ENCODE measurements around the gene STAU1. TPM values are rescaled to one million over a fixed set of nuclear protein-coding genes. Genes with fewer than 3 reads are reported as not detected.

Gene STAU1
- total and polyA plus RNA-seq, 2 of the 13 experiments (the other 11 are each of a cell fraction or from before 2014, with no cell fraction given), result 119 to 133 TPM

- TF ChIP-seq USF2 (IDR thresholded peaks at IDR 0.05; ENCODE audit: low read depth, low read length) (no peak), USF2 (CRISPR knock-in tag; IDR thresholded peaks at IDR 0.05; ENCODE audit: borderline replicate concordance) (no peak), NFRKB (IDR thresholded peaks at IDR 0.05) (no peak), BCL6 (CRISPR knock-in tag; IDR thresholded peaks at IDR 0.05) (peak; percentile 96), MAFK (conservative IDR thresholded peaks at IDR 0.05 in 1 of 2, IDR thresholded peaks at IDR 0.05 in 1 of 2; ENCODE audit: low read length in 2 of 2) (peak; percentile 35 to 46; a peak in 1 of 4 replicates), PHF21A (CRISPR knock-in tag; IDR thresholded peaks at IDR 0.05) (no peak), NR2F2 (IDR thresholded peaks at IDR 0.05; ENCODE audit: borderline replicate concordance, low read depth) (no peak), RBM22 (optimal IDR thresholded peaks at IDR 0.05; ENCODE audit: low read length) (peak; percentile 63)
- TF ChIP-seq, protein P1, sequence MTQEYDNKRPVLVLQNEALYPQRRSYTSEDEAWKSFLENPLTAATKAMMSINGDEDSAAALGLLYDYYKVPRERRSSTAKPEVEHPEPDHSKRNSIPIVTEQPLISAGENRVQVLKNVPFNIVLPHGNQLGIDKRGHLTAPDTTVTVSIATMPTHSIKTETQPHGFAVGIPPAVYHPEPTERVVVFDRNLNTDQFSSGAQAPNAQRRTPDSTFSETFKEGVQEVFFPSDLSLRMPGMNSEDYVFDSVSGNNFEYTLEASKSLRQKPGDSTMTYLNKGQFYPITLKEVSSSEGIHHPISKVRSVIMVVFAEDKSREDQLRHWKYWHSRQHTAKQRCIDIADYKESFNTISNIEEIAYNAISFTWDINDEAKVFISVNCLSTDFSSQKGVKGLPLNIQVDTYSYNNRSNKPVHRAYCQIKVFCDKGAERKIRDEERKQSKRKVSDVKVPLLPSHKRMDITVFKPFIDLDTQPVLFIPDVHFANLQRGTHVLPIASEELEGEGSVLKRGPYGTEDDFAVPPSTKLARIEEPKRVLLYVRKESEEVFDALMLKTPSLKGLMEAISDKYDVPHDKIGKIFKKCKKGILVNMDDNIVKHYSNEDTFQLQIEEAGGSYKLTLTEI (CRISPR knock-in tag; conservative IDR thresholded peaks at IDR 0.05), result no peak
Measured at GRCh38 chr20:49156481-49156880, 31.7 kb downstream of the STAU1 start (continued).

DNA sequence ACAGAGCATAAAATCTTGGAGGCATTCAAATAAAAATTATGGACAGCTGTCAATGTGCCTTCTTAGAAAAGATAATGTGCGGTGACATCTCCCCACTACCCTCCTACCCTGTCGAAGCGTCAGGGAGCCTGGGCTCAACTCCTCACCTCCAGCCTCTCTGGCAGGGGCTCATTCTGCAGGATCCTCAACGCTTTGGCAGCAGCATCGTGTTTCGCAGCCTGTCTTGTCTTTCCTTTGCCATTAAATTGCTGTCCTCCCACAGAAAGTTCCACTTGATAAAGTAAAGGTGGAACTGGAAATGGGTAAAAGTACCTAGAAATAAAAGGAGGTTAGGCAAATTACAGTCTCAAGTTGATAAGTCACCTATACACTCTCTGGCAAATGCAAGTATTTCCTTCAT, 36.7 kb downstream of the STAU1 start:
- WGBS (ENCODE audit: low lambda C conversion rate), result 99% methylated on average over 6 of the region's 6 CpGs
- POLR2A ChIA-PET, result interaction anchor here (1.0 kb wide), 1 partner anchor 10 kb away, joined by 6 read pairs; no protein-coding TSS in a partner anchor
- no peak for ATAC-seq

More for the DNA sequence above, 36.7 kb downstream of the STAU1 start:
- DNase-seq (ENCODE audit: low spot score) (no peak), FAIRE-seq (no peak)
- Histone ChIP-seq H3K4me2 (ENCODE audit: low read depth, low read length) (no peak overlapping the region), H3K36me3 (replicated peaks in 1 of 2; ENCODE audit: control insufficient read depth in 1 of 2, insufficient read depth in 2 of 2, low read length in 2 of 2) (peaks cover 43 to 74% of the 10 kb centered on the region in 2 experiments), H3K4me3 (replicated peaks in 1 of 3; ENCODE audit: insufficient read depth in 1 of 3, low read depth in 2 of 3, low read length in 3 of 3) (no peak overlapping the region), H3K27ac (ENCODE audit: extremely low read length, insufficient read depth, low read length) (no peak overlapping the region), H3K4me1 (ENCODE audit: insufficient read depth, low read length) (peaks cover 17% of the 10 kb centered on the region), H3K79me2 (ENCODE audit: insufficient read depth, low read length) (peaks cover 64% of the 10 kb centered on the region), H3K27me3 (ENCODE audit: control insufficient read depth in 1 of 2, insufficient read depth in 2 of 2, low read length in 2 of 2) (no peaks in the 10 kb centered on the region), H2AFZ (ENCODE audit: low read length) (no peak overlapping the region), H3K9ac (ENCODE audit: insufficient read depth, low read depth, low read length) (no peak overlapping the region), H4K20me1 (ENCODE audit: insufficient read depth, low read length) (peaks cover 44% of the 10 kb centered on the region), H3K9me3 (ENCODE audit: low read length) (no peaks in the 10 kb centered on the region)
- CTCF ChIA-PET (ENCODE audit: low intra/inter-chr PET ratio, low total read pairs), result no interaction called here
- in situ Hi-C loops (cut with HindIII; ENCODE audit: extremely low pct_ligation_motif_present, low pct_unique_long_range_greater_than_20kb) (no loop called here), intact Hi-C loops (cut with micrococcal nuclease; ENCODE audit: unreplicated experiment) (no loop called here)
- TF ChIP-seq SKI (IDR thresholded peaks at IDR 0.05; ENCODE audit: partially characterized antibody), result no peak
- TF ChIP-seq ZNF18 (CRISPR knock-in tag; IDR thresholded peaks at IDR 0.05; ENCODE audit: insufficient replicate concordance), result no peak
- no peak for TF ChIP-seq ZNF569 (CRISPR knock-in tag; IDR thresholded peaks at IDR 0.05; ENCODE audit: borderline replicate concordance)
- no peak for TF ChIP-seq ONECUT2 (CRISPR knock-in tag; IDR thresholded peaks at IDR 0.05)
- TF ChIP-seq ISL2 (CRISPR knock-in tag; IDR thresholded peaks at IDR 0.05), result no peak
- TF ChIP-seq PRPF4 (IDR thresholded peaks at IDR 0.05; ENCODE audit: low read depth, low read length, poor library complexity, severe bottlenecking), result no peak
- no peak for TF ChIP-seq TCF7L2 (IDR thresholded peaks at IDR 0.05; ENCODE audit: low read depth, low read length)
- BruUV-seq (replicated peaks), result no TSS peak
